ENCODE measurements around the gene NELFCD.

Gene NELFCD

GRCh38 chr20:59002388-59002787 is 21.3 kb downstream of the NELFCD start:
- ChIA-PET CTCF (no interaction called here), POLR2A (no interaction called here)
- TF ChIP-seq FOXA1 (IDR thresholded peaks at IDR 0.05) = no peak
- TF ChIP-seq ELF4 (IDR thresholded peaks at IDR 0.05) = no peak
- TF ChIP-seq SUZ12 (IDR thresholded peaks at IDR 0.05) = no peak
- no peak for TF ChIP-seq ARNT (IDR thresholded peaks at IDR 0.05)
- no peak for TF ChIP-seq PKNOX1 (IDR thresholded peaks at IDR 0.05)
- no peak for TF ChIP-seq BHLHE40 (IDR thresholded peaks at IDR 0.05; ENCODE audit: borderline replicate concordance)
- no peak for TF ChIP-seq SP1 (IDR thresholded peaks at IDR 0.05)
- no peak for TF ChIP-seq FOXM1 (IDR thresholded peaks at IDR 0.05; ENCODE audit: borderline replicate concordance)
- no peak for TF ChIP-seq L3MBTL2 (conservative IDR thresholded peaks at IDR 0.05)
- TF ChIP-seq FOXK2 (IDR thresholded peaks at IDR 0.05) = no peak
- no peak for DNase-seq (ENCODE audit: extremely low spot score)

GRCh38 chr20:59002874-59003399 is 21.9 kb downstream of the NELFCD start:
- POLR2A ChIA-PET = no interaction called here
- CTCF ChIA-PET = no interaction called here

GRCh38 chr20:59003836-59004492 is 22.9 kb downstream of the NELFCD start:
- DNase-seq (ENCODE audit: extremely low spot score) = no peak
- TF ChIP-seq ARNT (IDR thresholded peaks at IDR 0.05) = no peak
- ChIA-PET POLR2A (no interaction called here), CTCF (no interaction called here)

More at GRCh38 chr20:59002874-59003399, 21.9 kb downstream of the NELFCD start:
- DNase-seq (ENCODE audit: extremely low spot score) = no peak
- no peak for TF ChIP-seq HDGF (IDR thresholded peaks at IDR 0.05; ENCODE audit: borderline replicate concordance)
- TF ChIP-seq TARDBP (IDR thresholded peaks at IDR 0.05) = no peak
- TF ChIP-seq CTBP1 (IDR thresholded peaks at IDR 0.05; ENCODE audit: borderline replicate concordance) = no peak
- no peak for TF ChIP-seq FOXM1 (IDR thresholded peaks at IDR 0.05; ENCODE audit: borderline replicate concordance)
- TF ChIP-seq ZNF384 (IDR thresholded peaks at IDR 0.05) = no peak
- TF ChIP-seq L3MBTL2 (conservative IDR thresholded peaks at IDR 0.05) = no peak
- TF ChIP-seq LEF1 (IDR thresholded peaks at IDR 0.05; ENCODE audit: borderline replicate concordance) = no peak
- TF ChIP-seq PKNOX1 (IDR thresholded peaks at IDR 0.05) = no peak
- TF ChIP-seq FOXK2 (IDR thresholded peaks at IDR 0.05) = no peak
- TF ChIP-seq FOXA1 (IDR thresholded peaks at IDR 0.05) = no peak
- no peak for TF ChIP-seq NFRKB (IDR thresholded peaks at IDR 0.05)
- no peak for TF ChIP-seq ELF4 (IDR thresholded peaks at IDR 0.05)
- TF ChIP-seq SUZ12 (IDR thresholded peaks at IDR 0.05) = no peak
- TF ChIP-seq SP1 (IDR thresholded peaks at IDR 0.05) = no peak
- no peak for TF ChIP-seq ARNT (IDR thresholded peaks at IDR 0.05)

DNA sequence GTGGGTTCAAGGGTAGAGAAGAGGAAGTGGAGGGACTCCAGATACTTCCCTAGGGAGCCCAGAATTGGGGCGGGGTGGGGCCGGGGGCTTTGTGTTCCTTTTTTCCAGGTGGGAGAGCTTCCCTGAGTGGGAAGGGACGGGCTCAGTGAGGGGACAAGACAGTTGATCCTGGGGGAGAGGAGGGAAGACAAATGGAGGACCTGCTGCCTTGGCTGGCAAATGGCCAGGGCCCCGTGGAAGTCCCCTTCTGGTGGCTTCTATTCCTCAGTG is 23.4 kb downstream of the NELFCD start:
- TF ChIP-seq LEF1 (IDR thresholded peaks at IDR 0.05; ENCODE audit: borderline replicate concordance) = no peak
- no peak for TF ChIP-seq TARDBP (IDR thresholded peaks at IDR 0.05)
- TF ChIP-seq SP1 (IDR thresholded peaks at IDR 0.05) = no peak
- no peak for TF ChIP-seq BHLHE40 (IDR thresholded peaks at IDR 0.05; ENCODE audit: borderline replicate concordance)
- TF ChIP-seq FOXA1 (IDR thresholded peaks at IDR 0.05) = no peak
- no peak for TF ChIP-seq ZNF384 (IDR thresholded peaks at IDR 0.05)
- TF ChIP-seq NFRKB (IDR thresholded peaks at IDR 0.05) = no peak
- TF ChIP-seq CTBP1 (IDR thresholded peaks at IDR 0.05; ENCODE audit: borderline replicate concordance) = no peak
- no peak for TF ChIP-seq SUZ12 (IDR thresholded peaks at IDR 0.05)
- POLR2A ChIA-PET = no interaction called here
- CTCF ChIA-PET = no interaction called here
- DNase-seq (ENCODE audit: extremely low spot score) = no peak

GRCh38 chr20:59004763-59005522 is 23.9 kb downstream of the NELFCD start:
- TF ChIP-seq PKNOX1 (IDR thresholded peaks at IDR 0.05) (peak; percentile 23; the same call in 1 of the 2 replicates), TARDBP (IDR thresholded peaks at IDR 0.05) (no peak)
- ChIA-PET POLR2A (no interaction called here), CTCF (no interaction called here)
- DNase-seq (ENCODE audit: extremely low spot score) = no peak

GRCh38 chr20:59005523-59006166 is 24.6 kb downstream of the NELFCD start:
- POLR2A ChIA-PET = no interaction called here
- DNase-seq (ENCODE audit: extremely low spot score) = no peak
- TF ChIP-seq L3MBTL2 (conservative IDR thresholded peaks at IDR 0.05) (no peak), PKNOX1 (IDR thresholded peaks at IDR 0.05) (no peak)
- CTCF ChIA-PET = no interaction called here

All from HEK293T (cell line).